LNCaP clone FGC (cell line): ENCODE data around the gene ITIH4.

ENCODE experiments used
- DNase-seq: peaks from one replicate; pipeline ENCODE4 v3.0.0-alpha.2; 2011; ENCODE audit warnings: low read depth
- H3K4me3 ChIP-seq: 2 replicates; pipeline ENCODE4 v1.5.1; 2011; ENCODE audit warnings: mild to moderate bottlenecking, low read depth, low read length, control low read depth
- TF ChIP-seq, protein P1 (sequence below): IDR thresholded peaks from 2 replicates; pipeline ENCODE4 v1.5.1; 2012; ENCODE audit warnings: mild to moderate bottlenecking; ENCODE audit not compliant: control insufficient read depth, insufficient read depth; ENCODE audit errors: extremely low read depth

Gene ITIH4

DNA sequence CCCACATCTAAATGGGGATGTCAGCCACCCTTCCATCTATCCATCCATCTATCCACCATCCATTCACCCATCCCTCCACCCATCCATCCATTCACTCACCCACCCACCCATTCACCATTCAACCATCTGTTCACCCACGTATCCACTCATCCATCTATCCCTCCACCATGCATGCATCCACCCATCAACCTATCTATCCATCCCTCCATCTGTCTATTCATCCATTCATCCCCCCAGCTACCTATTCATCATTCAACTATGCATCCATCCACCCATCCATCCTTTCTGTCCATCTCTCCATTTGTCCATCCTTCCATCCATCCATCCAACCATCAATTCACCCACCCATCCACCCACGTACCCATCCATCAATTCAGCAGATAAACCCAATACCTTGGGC lies 21.3 kb downstream of the ITIH4 start:
- H3K4me3 ChIP-seq: no peak overlapping the region
- DNase-seq: no peak
- TF ChIP-seq, protein P1, sequence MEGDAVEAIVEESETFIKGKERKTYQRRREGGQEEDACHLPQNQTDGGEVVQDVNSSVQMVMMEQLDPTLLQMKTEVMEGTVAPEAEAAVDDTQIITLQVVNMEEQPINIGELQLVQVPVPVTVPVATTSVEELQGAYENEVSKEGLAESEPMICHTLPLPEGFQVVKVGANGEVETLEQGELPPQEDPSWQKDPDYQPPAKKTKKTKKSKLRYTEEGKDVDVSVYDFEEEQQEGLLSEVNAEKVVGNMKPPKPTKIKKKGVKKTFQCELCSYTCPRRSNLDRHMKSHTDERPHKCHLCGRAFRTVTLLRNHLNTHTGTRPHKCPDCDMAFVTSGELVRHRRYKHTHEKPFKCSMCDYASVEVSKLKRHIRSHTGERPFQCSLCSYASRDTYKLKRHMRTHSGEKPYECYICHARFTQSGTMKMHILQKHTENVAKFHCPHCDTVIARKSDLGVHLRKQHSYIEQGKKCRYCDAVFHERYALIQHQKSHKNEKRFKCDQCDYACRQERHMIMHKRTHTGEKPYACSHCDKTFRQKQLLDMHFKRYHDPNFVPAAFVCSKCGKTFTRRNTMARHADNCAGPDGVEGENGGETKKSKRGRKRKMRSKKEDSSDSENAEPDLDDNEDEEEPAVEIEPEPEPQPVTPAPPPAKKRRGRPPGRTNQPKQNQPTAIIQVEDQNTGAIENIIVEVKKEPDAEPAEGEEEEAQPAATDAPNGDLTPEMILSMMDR: no peak

DNA sequence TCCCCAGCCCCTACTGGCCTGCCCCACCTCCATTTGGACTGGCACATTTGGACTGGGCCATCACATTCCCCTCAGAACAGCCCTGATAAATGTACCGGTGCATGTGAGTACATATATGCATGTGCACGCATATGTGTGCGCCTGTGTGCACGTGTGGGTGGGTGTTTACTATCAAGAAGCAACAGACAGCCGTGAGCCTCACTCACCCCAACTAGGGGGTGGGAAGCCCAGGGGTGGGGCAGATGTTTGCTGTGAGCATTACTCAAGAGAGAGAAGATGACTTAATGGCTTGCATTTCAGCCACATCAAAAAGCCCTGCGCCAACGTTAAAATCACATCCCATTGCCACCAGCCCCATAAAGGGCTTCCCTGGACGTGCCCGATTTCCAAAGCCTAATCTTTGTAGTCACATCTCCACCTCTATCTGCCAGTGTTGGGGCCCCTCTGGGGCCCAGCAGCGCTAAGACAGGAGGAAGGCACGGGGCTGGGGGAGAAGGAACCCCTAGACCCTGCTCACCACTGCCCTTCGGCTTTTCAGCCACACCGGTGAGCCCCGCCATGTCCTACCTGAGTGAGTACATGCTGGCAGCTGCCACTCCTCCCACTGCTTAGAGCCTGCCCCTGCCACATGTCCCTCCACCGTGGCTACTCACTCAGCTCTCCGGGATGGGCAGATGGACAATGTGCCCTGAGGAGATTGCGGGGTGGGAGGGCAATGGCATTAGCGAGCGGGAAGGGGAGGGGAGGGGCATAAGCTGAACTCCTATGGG lies 25.0 kb downstream of the ITIH4 start:
- DNase-seq: no peak
- H3K4me3 ChIP-seq: no peak overlapping the region
- TF ChIP-seq, protein P1: no peak

DNA sequence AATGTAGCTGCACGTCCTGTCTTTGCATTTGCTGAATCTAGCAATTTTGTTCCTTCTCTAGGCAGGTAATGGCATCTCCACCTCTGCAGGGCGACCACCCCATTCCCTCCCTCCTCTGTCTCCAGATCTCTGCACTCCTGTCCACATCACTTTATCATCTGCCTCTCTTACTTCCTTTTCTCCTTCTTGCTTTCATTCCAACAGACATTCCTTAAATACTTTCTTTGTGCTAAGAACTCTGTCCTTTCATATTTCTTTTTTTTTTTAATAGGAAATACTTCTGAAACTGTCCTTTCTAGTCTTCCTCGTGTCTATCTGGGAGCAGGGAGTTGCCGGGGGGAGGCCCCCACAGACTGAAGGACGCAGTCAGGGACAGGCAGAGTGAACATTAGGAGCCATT lies 28.6 kb downstream of the ITIH4 start:
- H3K4me3 ChIP-seq: no peak overlapping the region
- TF ChIP-seq, protein P1: no peak
- DNase-seq: no peak

DNA sequence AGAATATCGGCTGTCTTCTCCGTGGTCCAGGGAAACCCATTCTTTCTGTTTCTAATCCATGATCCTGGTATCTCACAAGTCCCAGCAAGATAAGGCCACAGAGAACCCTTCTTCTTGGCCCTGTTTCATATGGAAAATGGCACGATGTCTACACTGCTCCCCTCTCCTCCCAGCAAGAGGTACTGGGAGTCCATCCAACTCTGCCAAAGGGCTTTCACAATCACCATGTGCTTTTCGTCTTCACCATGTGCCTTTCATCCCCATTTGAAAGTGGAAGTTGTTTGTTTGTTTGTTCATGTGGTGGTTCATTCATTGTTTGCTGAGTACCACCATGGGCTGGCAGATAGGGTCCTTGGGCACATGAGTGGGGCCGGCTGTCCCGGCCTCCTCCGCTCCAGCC lies 30.4 kb downstream of the ITIH4 start:
- no peak for DNase-seq
- H3K4me3 ChIP-seq: no peak overlapping the region
- TF ChIP-seq, protein P1: no peak

DNA sequence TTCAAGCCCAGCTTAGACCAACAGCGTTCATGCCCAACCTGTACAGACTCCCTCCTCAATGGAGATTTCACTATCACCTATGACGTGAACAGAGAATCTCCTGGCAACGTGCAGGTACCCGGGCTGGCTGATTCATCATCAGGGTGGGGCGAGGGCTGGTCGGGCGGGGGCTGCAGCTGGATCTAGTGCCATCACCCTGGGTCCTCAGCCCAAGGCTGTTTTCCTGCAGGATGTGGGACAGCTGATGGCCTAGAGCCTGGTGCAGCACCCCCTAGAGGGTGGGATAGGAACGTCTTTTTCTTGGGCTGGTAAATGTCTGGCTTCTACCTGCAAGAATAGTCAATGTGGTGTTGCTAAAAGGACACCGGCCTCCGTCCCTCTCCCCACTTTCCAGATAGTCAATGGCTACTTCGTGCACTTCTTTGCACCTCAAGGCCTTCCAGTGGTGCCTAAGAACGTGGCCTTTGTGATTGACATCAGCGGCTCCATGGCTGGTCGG lies 31.4 kb downstream of the ITIH4 start:
- no peak for DNase-seq
- TF ChIP-seq, protein P1: peak; percentile 33

DNA sequence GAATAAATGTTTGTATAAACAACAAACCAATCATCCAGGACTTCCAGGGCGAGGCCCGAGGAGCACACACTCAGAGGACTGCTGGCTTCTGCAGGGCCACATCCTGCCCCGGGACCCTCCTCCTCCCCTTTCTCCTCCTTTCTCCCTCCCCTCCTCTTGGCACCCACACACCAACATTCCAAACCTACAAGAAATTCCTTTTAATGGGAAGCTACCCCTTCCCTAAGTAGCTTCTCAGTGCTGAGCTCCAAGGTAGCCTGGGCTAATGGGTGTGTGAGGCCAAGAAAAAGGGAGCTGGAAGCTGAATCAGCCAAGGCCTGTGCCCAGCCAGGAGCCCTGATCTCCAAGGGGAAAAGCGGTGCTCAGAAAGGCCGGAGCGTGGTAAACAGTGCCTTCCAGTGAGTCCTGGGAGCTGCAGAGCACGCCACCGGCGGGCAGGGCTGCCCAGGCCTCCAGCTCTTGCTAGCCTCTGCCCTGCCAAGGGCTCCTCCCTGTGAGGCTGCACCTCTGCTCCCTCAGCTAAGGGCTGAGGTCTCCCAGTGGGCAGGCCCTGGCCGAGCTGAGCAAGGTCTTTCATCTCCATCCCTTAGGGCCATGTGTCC lies 32.0 kb downstream of the ITIH4 start:
- no peak for DNase-seq
- H3K4me3 ChIP-seq: no peak overlapping the region
- TF ChIP-seq, protein P1: no peak

More for the DNA sequence above, 31.4 kb downstream of the ITIH4 start:
- no peak overlapping the region for H3K4me3 ChIP-seq
